Measurements from ENCODE around the gene UVRAG.

- TF ChIP-seq CTCF (IDR thresholded peaks at IDR 0.05; ENCODE audit: low read depth, low read length, missing input control) (no peak), FOXA1 (IDR thresholded peaks at IDR 0.05) (no peak), TAF1 (conservative IDR thresholded peaks at IDR 0.05) (no peak), FOXA2 (IDR thresholded peaks at IDR 0.05) (no peak), NR2F2 (IDR thresholded peaks at IDR 0.05) (no peak)
- TF ChIP-seq, protein P1, sequence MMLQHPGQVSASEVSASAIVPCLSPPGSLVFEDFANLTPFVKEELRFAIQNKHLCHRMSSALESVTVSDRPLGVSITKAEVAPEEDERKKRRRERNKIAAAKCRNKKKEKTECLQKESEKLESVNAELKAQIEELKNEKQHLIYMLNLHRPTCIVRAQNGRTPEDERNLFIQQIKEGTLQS (IDR thresholded peaks at IDR 0.05): no peak
- TF ChIP-seq, protein P2, sequence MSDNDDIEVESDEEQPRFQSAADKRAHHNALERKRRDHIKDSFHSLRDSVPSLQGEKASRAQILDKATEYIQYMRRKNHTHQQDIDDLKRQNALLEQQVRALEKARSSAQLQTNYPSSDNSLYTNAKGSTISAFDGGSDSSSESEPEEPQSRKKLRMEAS (IDR thresholded peaks at IDR 0.05): no peak
Measured at GRCh38 chr11:76062733-76063132, 247.7 kb downstream of the UVRAG start.
